K562 (cell line): ENCODE results near the gene DRG1. TPM values are rescaled to one million over a fixed set of nuclear protein-coding genes. Genes with fewer than 3 reads are reported as not detected.
A peak's percentile ranks its signal among the peaks of the same experiment; 100 is the strongest.

ENCODE experiments used
- BMI1 ChIP-seq: fragments of 150-350 bp; IDR thresholded peaks from 2 replicates; pipeline ENCODE4 v1.6.1; 2014; ENCODE audit warnings: low read length
- CBX5 ChIP-seq: IDR thresholded peaks from 2 replicates; pipeline ENCODE4 v1.6.1; 2014; ENCODE audit warnings: low read depth, borderline replicate concordance
- FOXO4 ChIP-seq: fragments of 450-650 bp; formaldehyde crosslinking; IDR thresholded peaks from 2 replicates; pipeline ENCODE4 v1.4.0; 2020; ENCODE audit warnings: mild to moderate bottlenecking, moderate library complexity
- KHSRP ChIP-seq: fragments of 450-650 bp; IDR thresholded peaks from 2 replicates; pipeline ENCODE4 v1.6.1; 2017
- KLF13 ChIP-seq: fragments of 450-650 bp; IDR thresholded peaks from 2 replicates; pipeline ENCODE4 v1.6.1; 2016; ENCODE audit warnings: missing genetic modification characterization, low read depth, mild to moderate bottlenecking, missing compliant biosample characterization, moderate library complexity, borderline replicate concordance
- NR2C1 ChIP-seq, 2 experiments: fragments of 450-650 bp; IDR thresholded peaks; 2 replicates each; pipeline ENCODE4 v1.6.1; 2017; ENCODE audit warnings: mild to moderate bottlenecking in 2 of 2, antibody characterized with exemption in 1 of 2, inconsistent platforms in 1 of 2, missing compliant biosample characterization in 1 of 2, missing genetic modification characterization in 1 of 2
- SAFB ChIP-seq: fragments of 200-400 bp; formaldehyde crosslinking; IDR thresholded peaks from 2 replicates; pipeline ENCODE4 v1.6.1; 2017; ENCODE audit warnings: low read depth, low read length, borderline replicate concordance
- SAP30 ChIP-seq: fragments of 200-600 bp; sonication (generic); IDR thresholded peaks from 2 replicates; pipeline ENCODE4 v1.6.1; 2012; ENCODE audit warnings: borderline replicate concordance, low read depth, mild to moderate bottlenecking, moderate library complexity, low read length, control low read depth, inconsistent platforms; ENCODE audit not compliant: insufficient read depth, poor library complexity, severe bottlenecking
- TSC22D4 ChIP-seq: fragments of 450-650 bp; IDR thresholded peaks from 2 replicates; pipeline ENCODE4 v1.6.1; 2016; ENCODE audit warnings: missing genetic modification characterization, missing biosample characterization, control low read depth
- XRCC3 ChIP-seq: fragments of 450-650 bp; IDR thresholded peaks from 2 replicates; pipeline ENCODE4 v1.6.1; 2017; ENCODE audit warnings: mild to moderate bottlenecking, moderate library complexity
- ZNF212 ChIP-seq: fragments of 450-650 bp; formaldehyde crosslinking; IDR thresholded peaks from 2 replicates; pipeline ENCODE4 v1.4.0; 2020; ENCODE audit warnings: mild to moderate bottlenecking
- ZNF217 ChIP-seq: sonication (generic); formaldehyde crosslinking; IDR thresholded peaks from 2 replicates; pipeline ENCODE4 v1.8.0; 2022; ENCODE audit warnings: mild to moderate bottlenecking, missing genetic modification reagents
- ZNF282 ChIP-seq: sonication (generic); formaldehyde crosslinking; IDR thresholded peaks from 2 replicates; pipeline ENCODE4 v1.8.1; 2023; ENCODE audit warnings: missing genetic modification reagents
- ZNF518B ChIP-seq: fragments of 250-450 bp; sonication (Bioruptor Pico); IDR thresholded peaks from 2 replicates; pipeline ENCODE4 v1.5.0; 2021; ENCODE audit warnings: mild to moderate bottlenecking, moderate library complexity
- ZNF586 ChIP-seq: fragments of 450-650 bp; formaldehyde crosslinking; conservative IDR thresholded peaks from 2 replicates; pipeline ENCODE4 v1.4.0; 2020; ENCODE audit warnings: mild to moderate bottlenecking, moderate library complexity
- ZSCAN29 ChIP-seq: fragments of 450-650 bp; IDR thresholded peaks from 2 replicates; pipeline ENCODE4 v1.6.1; 2017
- polyA plus RNA-seq, 8 experiments: library from polyadenylated mRNA; depleted of rRNA in 4 of 8; stranded (reverse) in 5 of 8; unstranded in 3 of 8; fragments of >200 nt; fragmentation: Nextera tagmentation in 2 of 8; fragmentation: Illumina TruSeq in 1 of 8; extraction: Ambion mirVana in 2 of 8; extraction: Trizol in 1 of 8; gene quantifications; 2 replicates each; pipeline versions ENCODE4 v1.2.1 to v1.2.3, GENCODE V29; 2011 to 2014; ENCODE audit warnings: inconsistent platforms in 1 of 8, missing spikeins in 1 of 8
- total RNA-seq, 7 experiments: library from RNA; depleted of rRNA in 6 of 7; stranded (reverse); fragments of >200 nt in 6 of 7; fragmentation: Illumina TruSeq in 2 of 7; extraction: Trizol in 2 of 7; gene quantifications; 2 replicates each; pipeline versions ENCODE4 v1.2.1 to v1.2.3, GENCODE V29; 2011 to 2021; ENCODE audit warnings: low replicate concordance in 1 of 7
- TF ChIP-seq, protein P1 (sequence below): fragments of 250-450 bp; sonication (Bioruptor Pico); IDR thresholded peaks from 2 replicates; pipeline ENCODE4 v1.5.0; 2021; ENCODE audit warnings: mild to moderate bottlenecking, borderline replicate concordance
- TF ChIP-seq, protein P2 (sequence below): IDR thresholded peaks from 2 replicates; pipeline ENCODE4 v1.6.1; 2011; ENCODE audit warnings: borderline replicate concordance, low read depth, mild to moderate bottlenecking, moderate library complexity, low read length; ENCODE audit not compliant: insufficient read depth, poor library complexity, severe bottlenecking

Gene DRG1
- total and polyA plus RNA-seq, 9 of the 15 experiments (the other 6 are each of a cell fraction or from before 2014, with no cell fraction given), result 76.4 to 211 (median 93.3) TPM

DNA sequence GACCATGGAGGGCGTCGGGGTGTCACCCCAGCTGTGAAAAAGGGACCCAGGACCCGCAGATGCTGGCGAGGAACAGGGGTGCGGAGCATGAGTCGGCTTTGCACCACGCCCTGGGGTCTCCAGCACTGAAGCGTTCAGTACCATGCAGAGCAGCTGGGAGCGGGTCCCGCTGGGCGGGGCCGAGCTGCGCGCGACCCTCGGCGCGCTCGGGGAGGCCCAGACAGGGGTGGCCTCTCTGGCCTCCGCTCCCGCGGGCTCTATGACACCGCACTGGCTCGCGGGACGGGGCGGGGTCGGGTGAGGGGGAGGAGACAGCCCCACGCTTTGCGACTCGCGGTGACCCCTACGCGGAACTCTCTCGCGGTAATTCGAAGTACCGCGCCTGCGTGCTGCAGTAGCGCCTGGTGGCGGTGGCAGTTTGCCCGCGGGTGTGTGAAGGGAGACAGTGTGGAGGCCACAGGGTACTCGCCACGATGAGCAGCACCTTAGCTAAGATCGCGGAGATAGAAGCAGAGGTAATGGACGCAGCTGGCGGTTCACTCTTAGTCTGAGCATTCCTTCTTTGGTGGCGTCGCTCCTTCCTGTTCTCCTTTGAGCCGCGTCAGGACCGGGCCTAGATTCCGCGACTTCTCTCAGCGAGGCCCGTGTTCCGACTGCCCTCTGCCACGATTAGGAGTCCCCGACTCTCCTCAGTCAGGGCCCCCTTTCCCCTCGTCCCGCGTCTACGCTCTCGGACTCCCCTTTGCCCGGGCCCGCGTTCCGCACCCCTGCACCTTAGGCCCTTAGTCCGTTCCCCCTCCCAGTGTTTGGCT, at the start of gene DRG1 (continued):
- TF ChIP-seq ZNF518B (CRISPR knock-in tag) (no peak), CBX5 (no peak), SAP30 (peak; percentile 42), KHSRP (no peak), ZNF212 (CRISPR knock-in tag) (no peak), ZNF217 (CRISPR knock-in tag) (no peak), ZNF586 (CRISPR knock-in tag) (no peak), KLF13 (tag) (no peak), ZNF282 (CRISPR knock-in tag) (no peak), ZSCAN29 (no peak), SAFB (no peak), BMI1 (no peak), NR2C1 (IDR thresholded peaks at IDR 0.05) (peak; percentile 71), NR2C1 (tag; IDR thresholded peaks at IDR 0.05) (peak; percentile 72), FOXO4 (no peak), TSC22D4 (tag) (no peak), XRCC3 (no peak)
- TF ChIP-seq, protein P1, sequence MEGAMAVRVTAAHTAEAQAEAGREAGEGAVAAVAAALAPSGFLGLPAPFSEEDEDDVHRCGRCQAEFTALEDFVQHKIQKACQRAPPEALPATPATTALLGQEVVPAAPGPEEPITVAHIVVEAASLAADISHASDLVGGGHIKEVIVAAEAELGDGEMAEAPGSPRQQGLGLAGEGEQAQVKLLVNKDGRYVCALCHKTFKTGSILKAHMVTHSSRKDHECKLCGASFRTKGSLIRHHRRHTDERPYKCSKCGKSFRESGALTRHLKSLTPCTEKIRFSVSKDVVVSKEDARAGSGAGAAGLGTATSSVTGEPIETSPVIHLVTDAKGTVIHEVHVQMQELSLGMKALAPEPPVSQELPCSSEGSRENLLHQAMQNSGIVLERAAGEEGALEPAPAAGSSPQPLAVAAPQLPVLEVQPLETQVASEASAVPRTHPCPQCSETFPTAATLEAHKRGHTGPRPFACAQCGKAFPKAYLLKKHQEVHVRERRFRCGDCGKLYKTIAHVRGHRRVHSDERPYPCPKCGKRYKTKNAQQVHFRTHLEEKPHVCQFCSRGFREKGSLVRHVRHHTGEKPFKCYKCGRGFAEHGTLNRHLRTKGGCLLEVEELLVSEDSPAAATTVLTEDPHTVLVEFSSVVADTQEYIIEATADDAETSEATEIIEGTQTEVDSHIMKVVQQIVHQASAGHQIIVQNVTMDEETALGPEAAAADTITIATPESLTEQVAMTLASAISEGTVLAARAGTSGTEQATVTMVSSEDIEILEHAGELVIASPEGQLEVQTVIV (CRISPR knock-in tag), result no peak
- TF ChIP-seq, protein P2, sequence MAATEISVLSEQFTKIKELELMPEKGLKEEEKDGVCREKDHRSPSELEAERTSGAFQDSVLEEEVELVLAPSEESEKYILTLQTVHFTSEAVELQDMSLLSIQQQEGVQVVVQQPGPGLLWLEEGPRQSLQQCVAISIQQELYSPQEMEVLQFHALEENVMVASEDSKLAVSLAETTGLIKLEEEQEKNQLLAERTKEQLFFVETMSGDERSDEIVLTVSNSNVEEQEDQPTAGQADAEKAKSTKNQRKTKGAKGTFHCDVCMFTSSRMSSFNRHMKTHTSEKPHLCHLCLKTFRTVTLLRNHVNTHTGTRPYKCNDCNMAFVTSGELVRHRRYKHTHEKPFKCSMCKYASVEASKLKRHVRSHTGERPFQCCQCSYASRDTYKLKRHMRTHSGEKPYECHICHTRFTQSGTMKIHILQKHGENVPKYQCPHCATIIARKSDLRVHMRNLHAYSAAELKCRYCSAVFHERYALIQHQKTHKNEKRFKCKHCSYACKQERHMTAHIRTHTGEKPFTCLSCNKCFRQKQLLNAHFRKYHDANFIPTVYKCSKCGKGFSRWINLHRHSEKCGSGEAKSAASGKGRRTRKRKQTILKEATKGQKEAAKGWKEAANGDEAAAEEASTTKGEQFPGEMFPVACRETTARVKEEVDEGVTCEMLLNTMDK, result no peak
